Astrocyte of the hippocampus (primary cell): Measurements from ENCODE around the gene MTMR8.
"Not testable (repeated sequence)": the region's sequence is repeated elsewhere in the genome, so short reads cannot be mapped to it uniquely, and the experiment has no call there.

Experiments used
- DNase-seq: peaks from one replicate; pipeline ENCODE4 v3.0.0; 2011; ENCODE audit warnings: low read depth, low spot score

The MTMR8 gene

DNA sequence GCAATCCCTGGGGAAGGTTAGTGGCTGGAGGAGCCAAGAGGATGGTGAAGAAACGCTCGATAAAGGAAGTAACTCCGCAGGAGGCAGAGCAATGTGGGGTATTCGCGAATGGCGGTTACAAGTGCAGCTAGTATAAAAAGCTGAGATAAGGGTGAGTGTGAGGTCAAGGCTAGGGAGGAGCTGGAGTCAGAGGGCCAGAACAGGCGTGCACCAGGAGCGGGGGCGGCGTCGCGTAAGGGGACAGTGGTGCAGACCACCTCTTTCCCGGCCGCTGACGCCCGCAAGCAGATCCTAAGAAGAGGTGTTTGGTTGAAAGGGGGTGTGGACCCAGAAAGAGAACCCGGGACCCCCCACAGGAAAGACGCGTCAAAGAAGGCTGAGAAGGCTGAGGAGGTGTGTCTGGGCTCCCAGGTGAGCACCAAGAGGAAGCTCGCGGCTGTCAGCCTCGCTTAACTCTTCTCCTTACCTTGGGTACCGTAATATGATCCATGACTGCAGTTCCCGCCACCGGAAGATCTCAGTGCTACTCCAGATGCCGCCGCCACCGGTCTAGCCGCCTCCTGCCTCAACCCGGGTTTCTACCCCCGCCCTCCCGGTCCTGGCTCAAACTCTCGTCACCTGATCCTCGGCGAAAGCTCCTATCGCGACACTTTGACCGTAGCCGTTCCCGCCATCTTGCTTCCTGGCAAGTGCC, at the start of gene MTMR8:
Gene MTMR8, minus strand, starts transcription at position 579 of the 694 bp plus-strand sequence. Its CDS starts 89 bp downstream, at position 490.
- peak; percentile 51 for DNase-seq

DNA sequence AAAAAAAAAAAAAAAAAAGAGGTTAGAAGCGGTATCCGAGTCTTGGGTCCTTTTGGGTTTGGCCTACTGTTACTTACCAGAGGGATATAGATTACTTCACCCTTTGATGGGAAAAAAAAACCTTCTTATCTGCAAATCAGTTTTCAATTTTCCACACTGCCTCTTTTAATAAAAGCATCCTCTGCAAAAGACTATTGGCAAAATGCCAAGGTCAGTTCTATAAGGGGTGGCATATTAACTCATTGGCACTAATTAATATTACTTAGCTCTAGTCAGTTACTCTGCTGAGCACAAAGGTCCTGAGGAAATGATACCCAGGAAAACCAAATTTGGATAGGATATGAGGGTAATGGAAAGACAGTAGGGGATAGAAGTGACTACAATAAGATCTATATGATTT, 44.3 kb upstream of the MTMR8 start:
- DNase-seq = no peak

DNA sequence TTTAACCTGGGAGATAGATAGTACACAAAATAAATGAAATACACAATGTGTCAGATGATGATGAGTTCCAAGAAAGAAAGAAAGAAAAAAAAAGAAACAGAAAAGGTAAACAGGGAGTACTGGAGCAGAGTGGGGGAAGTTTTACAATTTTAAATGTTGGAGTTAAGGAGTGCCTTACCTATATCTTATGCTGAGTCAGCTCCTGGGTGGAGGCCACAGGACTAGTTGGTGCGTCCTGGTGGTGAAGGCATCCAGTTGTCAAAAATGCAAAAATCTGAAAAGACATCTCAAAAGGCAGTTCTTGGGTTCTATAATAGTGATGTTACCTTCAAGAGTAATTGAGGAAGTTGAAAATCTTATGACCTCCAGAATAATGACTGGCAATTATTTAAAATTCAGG, 42.4 kb upstream of the MTMR8 start:
- DNase-seq = no peak

DNA sequence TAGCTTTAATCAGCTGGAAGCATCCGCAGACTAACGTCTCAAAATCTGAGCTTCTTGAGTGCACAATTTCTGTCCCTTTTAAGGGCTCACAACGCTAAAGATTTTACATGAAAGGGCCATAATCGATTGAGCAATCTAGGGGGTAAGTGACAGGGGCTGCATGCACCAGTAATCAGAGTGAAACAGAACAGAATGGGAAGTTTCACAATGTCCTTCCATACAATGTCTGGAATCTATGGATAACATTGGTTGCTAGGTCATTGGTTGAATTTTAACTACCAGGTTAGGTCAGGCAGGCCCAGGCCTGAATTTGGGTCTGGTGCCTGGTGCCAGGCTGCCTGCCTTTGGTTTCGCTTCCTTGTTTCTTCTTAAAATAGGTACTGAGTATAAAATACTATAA, 42.0 kb upstream of the MTMR8 start:
- no peak for DNase-seq

DNA sequence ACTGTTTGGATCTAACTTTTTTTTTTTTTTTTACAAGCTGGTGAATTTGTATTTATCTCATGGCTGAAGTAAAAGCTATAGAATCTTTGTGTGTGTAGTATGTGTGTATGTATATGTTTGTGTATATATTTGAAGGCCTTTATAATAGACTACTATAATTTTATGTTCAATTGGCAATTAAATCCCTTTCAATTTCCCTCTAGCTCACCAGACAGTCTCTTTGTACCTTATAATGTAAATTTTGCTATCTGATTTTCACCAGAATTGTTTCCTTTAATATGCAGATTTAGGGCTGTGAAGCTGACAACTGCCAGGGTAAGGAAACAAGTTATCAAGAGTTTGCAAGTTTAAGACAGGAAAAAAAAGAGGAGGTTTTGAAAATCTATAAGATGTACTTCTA, 33.1 kb upstream of the MTMR8 start:
- no peak for DNase-seq

DNA sequence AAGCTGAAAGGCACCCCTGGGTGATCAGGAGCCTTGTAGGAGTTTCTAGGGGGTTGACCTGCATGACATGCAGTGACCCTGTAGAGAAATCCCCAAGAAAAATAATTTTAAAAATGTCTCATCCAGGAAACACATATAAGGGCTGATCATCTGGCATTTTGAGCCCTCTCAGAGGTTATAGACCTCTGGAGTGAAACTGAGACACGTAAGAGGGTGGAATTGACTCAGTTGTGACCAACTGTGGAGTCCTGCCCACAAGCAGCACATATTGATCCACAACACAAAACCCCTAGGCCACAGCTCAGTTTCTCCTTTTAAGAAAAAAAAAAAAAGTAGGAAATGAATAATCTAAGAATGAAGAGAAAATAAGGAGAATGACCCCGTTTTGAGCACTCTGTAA, 32.5 kb upstream of the MTMR8 start:
- DNase-seq = no peak

DNA sequence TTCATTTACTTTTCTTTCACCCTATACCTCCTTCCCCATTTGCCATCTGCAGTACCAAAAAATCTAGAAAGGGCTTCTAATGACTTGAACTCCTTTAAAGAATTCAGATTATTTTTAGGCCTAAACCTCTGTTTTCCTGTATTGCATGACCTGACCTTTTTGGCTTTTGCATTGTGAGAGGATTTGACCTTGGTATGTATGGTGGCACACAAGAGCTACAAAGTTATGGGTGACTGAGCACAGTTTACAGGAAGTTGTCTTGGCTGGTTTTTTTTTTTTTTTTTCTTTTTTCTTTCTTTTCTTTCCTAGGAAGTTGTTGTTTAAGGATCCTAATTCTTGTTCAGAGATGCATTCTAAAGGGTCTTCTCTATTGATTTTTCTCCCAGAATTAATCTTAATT, 32.0 kb upstream of the MTMR8 start:
- no peak for DNase-seq

DNA sequence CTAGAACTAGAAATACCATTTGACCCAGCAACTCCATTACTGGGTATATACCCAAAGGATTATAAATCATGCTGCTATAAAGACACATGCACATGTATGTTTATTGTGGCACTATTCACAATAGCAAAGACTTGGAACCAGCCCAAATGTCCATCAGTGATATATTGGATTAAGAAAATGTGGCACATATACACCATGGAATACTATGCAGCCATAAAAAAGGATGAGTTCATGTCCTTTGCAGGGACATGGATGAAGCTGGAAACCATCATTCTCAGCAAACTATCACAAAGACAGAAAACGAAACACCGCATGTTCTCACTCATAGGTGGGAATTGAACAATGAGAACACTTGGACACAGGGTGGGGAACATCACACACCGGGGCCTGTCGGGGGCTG, 14.5 kb upstream of the MTMR8 start:
- not testable (repeated sequence) for DNase-seq

DNA sequence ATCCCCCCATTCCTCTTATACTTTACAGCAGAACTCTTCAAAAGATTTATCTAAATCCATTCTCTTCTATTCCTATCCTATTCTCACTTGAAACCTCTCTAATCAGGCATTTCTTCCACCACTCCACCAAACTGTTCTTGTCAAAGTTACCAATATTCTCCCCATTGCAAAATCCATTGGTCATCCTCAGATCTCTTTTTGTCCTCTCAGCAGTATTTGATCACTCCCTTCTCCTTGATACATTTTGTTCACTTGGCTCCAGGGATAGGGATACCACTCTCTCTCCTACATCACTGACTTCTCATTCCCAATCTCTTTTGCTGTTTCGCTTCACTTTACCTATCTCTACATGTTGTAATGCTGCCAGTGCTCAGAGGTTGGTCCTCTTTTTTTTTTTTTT, 2.8 kb upstream of the MTMR8 start:
- no peak for DNase-seq

DNA sequence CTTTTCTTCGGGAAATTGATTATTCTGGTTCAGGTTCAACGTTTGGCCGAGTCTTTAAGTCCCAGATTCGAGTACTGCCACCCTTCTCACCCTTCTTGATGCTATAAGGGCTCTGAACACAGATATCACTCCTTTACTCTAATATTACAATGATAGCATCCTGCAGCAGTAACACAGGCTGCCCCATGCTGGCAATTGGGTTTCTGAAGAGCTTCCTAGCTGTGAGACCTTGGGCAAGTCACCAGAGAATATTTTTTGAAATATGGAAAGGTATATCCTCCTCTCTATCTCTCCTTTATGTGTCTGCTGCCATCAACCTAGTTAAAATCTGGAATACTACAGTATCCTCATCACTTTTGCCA, 297 bp upstream of the MTMR8 start:
- DNase-seq = no peak

DNA sequence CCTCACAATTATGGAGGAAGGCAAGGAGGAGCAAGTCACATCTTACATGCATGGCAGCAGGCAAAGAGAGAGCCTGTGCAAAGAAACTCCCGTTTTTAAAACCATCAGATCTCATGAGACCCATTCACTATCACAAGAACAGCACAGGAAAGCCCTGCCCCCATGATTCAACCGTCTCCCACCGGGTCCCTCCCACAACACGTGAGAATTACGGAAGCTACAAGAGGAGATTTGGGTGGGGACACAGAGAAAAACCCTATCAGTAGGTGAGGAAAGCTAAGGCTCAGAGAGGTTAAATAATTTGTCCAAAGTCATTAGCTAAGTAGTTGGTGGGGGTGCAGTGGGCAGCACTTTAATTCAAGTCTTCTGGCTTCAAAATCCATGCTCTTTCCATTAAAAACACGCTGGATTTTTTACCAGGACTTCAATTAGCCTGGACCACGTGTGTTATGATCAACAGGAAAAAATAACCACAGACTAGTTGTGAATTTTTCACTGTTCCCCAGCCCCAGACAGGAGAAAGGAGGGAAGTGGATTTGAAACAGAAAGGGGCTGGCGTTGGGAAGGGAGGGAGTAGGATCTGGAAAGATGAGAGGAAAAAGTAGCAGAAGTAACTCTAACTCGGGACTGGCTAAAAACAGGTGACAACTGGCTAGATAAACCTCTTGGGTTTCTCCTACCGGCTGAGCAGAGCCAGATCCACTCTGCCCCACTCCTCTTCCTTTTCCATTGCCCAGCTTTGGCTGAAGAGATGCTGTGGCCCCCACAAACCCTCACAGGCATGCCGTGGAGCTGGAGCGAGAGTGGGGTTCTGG, 986 bp downstream of the MTMR8 start:
- no peak for DNase-seq

DNA sequence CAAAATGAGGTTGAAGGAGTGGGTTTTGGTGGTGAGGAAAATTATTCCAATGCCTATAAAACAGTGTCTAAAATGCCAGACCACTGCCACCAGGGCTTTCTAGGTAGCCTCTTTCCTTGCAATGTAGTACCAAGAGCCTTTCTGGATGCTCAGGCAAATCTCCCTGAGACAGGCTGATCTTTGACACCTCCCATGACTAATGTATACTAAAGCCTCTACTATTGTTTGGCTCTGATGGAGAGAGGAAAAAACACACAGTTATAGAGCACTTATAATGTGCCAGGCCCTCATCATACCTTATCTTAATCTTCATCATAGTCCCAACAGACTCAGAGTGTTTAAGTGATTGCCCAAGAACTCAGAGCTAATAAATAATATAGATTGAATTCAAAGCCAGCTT, 5.8 kb downstream of the MTMR8 start:
- no peak for DNase-seq

DNA sequence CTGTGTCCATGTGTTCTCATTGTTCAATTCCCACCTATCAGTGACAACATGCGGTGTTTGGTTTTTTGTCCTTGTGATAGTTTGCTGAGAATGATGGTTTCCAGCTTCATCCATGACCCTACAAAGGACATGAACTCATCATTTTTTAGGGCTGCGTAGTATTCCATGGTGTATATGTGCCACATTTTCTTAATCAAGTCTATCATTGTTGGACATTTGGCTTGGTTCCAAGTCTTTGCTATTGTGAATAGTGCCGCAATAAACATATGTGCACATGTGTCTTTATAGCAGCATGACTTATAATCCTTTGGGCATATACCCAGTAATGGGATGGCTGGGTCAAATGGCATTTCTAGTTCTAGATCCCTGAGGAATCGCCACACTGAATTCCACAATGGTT, 14.5 kb downstream of the MTMR8 start:
- not testable (repeated sequence) for DNase-seq

DNA sequence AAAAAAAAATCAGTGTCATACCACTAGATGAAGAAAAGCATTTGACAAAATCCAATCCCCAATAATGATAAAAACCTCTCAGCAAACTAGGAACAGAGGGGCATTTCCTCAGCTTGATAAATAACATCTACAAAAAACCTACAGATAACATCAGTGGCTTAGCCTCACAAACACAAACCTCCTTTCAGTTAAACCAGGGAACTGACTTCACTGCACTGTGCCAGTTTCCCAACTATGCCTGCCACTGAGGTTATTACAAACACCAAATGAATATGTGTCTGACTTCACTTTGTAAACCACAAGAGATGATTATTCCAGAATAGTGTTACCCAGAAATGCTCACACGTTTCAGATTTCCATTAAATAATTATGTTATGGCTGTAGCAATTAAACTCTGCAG, 15.3 kb downstream of the MTMR8 start:
- no peak for DNase-seq

DNA sequence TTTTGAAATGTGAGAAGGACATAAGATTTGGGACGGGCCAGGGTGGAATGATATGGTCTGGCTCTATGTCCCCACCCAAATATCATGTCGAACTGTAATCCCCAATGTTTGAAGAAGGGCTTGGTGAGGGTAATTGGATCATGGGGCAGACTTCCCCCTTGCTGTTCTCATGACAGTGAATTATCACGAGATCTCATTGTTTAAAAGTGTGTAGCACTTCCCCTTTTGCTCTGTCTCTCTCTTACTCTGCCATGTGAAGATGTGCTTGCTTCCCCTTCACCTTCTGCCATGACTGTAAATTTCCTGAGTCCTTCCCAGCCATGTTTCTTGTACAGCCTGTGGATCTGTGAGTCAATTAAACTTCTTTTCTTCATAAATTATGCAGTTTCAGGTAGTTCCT, 17.5 kb downstream of the MTMR8 start:
- DNase-seq = no peak

DNA sequence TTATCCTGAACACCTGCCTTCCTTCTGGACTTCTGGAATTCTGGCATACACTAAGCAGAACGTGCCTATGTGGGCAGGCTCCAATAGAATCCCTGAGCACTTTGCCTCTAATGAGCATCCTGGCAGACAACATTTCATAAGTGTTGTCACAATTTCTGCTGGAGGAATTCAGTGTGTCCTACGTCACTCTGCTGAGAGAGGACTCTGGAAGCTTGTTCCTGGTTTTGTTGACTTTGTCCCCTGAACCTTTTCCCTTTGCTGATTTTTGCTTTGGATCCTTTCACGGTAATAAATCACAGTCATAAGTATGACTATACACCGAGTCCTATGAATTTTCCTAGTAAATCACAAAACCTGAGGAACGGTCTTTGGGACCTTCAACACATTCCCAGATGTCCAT, 43.2 kb downstream of the MTMR8 start:
- no peak for DNase-seq

DNA sequence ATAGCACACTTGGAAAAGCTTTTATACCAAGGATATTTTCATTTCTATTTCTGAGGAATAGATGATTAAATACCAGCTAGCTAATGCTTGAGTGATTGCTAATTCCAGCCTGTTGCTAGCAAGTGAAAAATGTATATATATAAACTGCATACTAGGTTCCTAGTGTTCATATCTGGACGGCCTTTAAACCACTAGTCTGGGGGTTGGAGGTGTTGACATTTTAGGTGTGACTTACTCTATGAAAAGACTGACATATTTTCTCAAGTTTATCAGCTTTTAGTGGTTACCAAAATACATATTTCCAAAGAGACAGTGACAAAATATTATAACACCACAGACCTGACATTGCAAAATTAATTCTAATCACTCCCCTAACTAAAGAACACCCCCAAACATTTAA, 44.7 kb downstream of the MTMR8 start:
- no peak for DNase-seq

DNA sequence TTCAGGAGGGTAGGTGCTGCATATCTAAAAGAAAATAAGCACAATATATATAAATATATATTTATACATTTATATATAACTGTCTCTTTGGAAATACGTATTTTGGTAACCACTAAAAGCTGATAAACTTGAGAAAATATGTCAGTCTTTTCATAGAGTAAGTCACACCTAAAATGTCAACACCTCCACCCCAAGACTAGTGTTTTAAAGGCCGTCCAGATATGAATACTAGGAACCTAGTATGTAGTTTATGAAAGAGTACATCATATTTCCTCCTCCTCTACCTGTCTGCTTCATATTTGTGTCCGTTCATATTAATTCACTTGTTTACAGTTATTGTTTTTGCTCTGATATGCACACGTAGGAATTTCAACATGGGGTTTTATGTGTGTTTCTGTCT, 45.2 kb downstream of the MTMR8 start:
- no peak for DNase-seq

DNA sequence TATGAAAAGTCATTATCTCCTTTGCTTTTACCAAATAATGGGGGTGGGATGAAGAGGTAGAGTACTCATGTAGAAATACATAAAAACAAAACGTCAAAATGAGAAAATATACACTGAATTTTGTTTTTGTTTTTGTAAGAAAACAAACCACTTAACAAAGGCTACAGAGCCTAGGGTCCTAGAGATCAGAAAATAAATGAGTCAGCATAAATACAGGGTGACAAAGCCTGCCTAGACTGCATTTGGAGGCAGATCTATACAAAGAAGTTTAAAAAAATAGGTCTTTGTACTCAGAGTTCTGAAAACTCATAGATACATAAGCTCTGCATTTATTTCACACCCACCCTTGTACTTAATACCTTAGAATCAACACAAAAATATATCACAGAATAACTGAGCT, 52.4 kb downstream of the MTMR8 start:
- DNase-seq = no peak

DNA sequence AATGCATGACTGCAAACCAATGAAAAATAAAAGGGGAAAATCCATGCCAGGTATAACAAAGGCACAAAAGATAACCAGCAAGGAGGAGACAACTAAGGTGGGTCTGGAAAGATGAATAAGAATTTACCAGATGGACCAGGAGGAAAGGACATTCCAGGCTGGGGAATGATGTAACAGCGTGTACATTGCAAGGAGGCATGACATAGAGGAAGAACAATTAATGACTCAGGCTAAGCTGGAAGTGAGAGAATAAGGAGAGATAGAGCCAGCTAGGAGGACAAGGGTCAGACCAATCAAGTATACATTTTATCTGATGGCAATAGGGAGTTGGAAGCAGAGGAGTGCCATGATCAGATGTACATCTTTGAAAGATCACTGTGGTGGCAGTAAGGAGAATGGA, 57.0 kb downstream of the MTMR8 start:
- no peak for DNase-seq

DNA sequence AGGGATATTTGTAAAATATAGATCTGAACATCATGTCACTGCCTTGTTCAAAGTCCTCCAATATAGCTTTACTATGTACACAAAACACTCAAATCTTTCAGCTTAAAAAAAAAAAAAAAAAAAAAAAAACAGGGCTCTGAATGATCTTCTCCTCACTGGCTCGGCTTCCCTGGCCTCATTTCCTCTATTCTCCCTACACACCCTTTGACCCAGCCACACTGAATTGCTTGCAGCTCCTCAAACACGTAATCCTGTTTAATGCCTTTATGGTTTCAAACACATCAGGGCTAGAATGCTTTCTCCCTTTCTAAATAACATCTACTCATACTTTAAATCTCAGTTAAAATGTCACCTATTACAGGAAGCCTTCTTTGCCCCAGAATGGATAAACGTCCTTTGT, 60.8 kb downstream of the MTMR8 start:
- DNase-seq = no peak

DNA sequence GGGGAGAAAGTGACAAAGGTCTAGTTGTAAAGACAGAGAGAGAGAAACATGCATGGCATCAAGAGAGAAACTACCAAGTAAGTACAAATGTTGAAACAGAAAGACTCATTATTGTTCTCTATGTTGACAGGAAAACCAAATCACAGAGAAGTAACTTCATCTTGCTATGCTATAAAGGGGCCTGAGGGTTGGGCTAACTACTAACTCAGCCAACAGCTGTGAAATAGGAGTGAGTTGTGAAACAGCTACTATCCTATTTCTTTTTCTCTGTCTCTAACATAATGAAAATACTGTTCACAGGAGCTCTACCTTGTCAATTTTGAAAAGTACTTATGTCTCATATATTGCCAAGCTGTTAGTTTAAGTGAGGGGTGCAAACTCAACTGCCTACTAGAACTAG, 65.0 kb downstream of the MTMR8 start:
- no peak for DNase-seq

DNA sequence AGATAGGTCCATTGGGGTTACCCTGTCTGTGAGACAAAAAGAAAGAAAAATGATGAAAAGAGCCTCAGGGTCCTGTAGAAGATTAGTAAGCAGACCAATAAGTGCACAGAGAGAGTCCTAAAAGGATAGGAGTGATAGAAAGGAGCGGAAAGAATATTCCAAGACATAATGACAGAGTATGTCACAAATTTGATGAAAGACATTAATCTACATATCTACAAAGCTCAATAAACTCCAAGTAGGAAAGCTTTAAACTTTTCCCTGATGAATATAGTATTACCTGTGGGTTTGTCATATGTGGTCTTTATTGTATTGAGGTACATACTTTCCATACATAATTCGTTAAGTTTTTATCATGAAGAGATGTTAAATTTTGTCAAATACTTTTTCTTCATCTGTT, 73.7 kb downstream of the MTMR8 start:
- DNase-seq = no peak

DNA sequence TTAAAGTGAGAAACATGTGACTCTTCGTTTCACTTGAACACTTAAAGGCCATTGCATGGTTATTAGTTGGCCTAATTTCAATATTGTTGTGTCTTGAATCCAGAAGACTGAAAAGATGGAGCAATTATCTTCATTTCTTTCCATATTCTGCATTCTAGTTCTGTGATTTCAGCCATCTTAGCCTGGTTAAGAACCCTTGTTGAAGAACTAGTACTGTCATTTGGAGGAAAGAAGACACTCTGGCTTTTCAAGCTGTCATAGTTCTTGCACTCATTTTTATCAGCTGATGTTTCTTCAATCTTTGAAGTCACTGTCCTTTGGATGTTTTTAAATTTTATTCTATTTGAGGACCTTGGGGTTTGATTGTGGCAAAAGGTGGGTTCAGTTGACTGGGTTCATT, 81.6 kb downstream of the MTMR8 start:
- no peak for DNase-seq
